C4-2B (cell line): ENCODE measurements around the gene RFWD3.

Experiments used
- CTCF ChIP-seq: fragments of 450-650 bp; conservative IDR thresholded peaks from 2 replicates; pipeline ENCODE4 v1.5.1; 2017; ENCODE audit warnings: mild to moderate bottlenecking
- ZFX ChIP-seq: fragments of 450-650 bp; IDR thresholded peaks from 2 replicates; pipeline ENCODE4 v1.6.1; 2017

GRCh38 chr16:74709441-74709877, 42.8 kb upstream of the RFWD3 start:
- TF ChIP-seq CTCF: peak; percentile 98
- TF ChIP-seq ZFX: no peak
